GM13976 (cell line): Measurements from ENCODE around the gene ZNF555.

Experiments
- DNase-seq: peaks from one replicate; pipeline ENCODE4 v3.0.0; 2012; ENCODE audit warnings: low spot score
- CTCF ChIP-seq: IDR thresholded peaks from 2 replicates; pipeline ENCODE4 v1.5.1; 2012; ENCODE audit warnings: borderline replicate concordance, mild to moderate bottlenecking; ENCODE audit not compliant: insufficient read depth; ENCODE audit errors: extremely low read depth, missing control alignments, control extremely low read depth
- in situ Hi-C: fragments of 300-500 bp; cut with MboI; formaldehyde crosslinking; loops from one replicate; pipeline ENCODE4 v1.12.0; 2022; ENCODE audit warnings: low sequenced_read_pairs, mixed read lengths, inconsistent platforms; ENCODE audit not compliant: unreplicated experiment

ZNF555 gene

GRCh38 chr19:2819540-2820111 lies 21.6 kb upstream of the ZNF555 start, which contains the start of gene ZNF554:
TSS of gene ZNF554 (plus strand) at chr19:2819868. CDS start at chr19:2820072, 204 bp downstream.
- in situ Hi-C loops = no loop called here
- peak; percentile 93 for TF ChIP-seq CTCF
- DNase-seq = peak; percentile 97

- in situ Hi-C loops = no loop called here
- DNase-seq = peak; percentile 52
Measured at GRCh38 chr19:2820112-2820702, 21.1 kb upstream of the ZNF555 start.

GRCh38 chr19:2822846-2823245 lies 18.4 kb upstream of the ZNF555 start:
- TF ChIP-seq CTCF = no peak
- in situ Hi-C loops = no loop called here
- DNase-seq = no peak

More at GRCh38 chr19:2820112-2820702, 21.1 kb upstream of the ZNF555 start:
- TF ChIP-seq CTCF = no peak

- no peak for TF ChIP-seq CTCF
- no peak for DNase-seq
- in situ Hi-C loops = no loop called here
Measured at GRCh38 chr19:2823646-2824045, 17.6 kb upstream of the ZNF555 start.

- no peak for DNase-seq
- TF ChIP-seq CTCF = no peak
- in situ Hi-C loops = no loop called here
Measured at GRCh38 chr19:2824129-2824528, 17.1 kb upstream of the ZNF555 start.

GRCh38 chr19:2827022-2827421 lies 14.3 kb upstream of the ZNF555 start:
- in situ Hi-C loops = no loop called here

More at GRCh38 chr19:2827022-2827421, 14.3 kb upstream of the ZNF555 start:
- no peak for TF ChIP-seq CTCF
- DNase-seq = no peak
